HEK293 (cell line): Measurements from ENCODE around the gene NCKAP5L.
A peak's percentile ranks its signal among the peaks of the same experiment; 100 is the strongest.

Experiments used
- GLIS1 ChIP-seq: fragments of 450-650 bp; formaldehyde crosslinking; IDR thresholded peaks from 2 replicates; pipeline ENCODE4 v1.5.1; 2016; ENCODE audit warnings: missing biosample characterization, missing genetic modification characterization
- HOXA7 ChIP-seq: sonication (generic); formaldehyde crosslinking; IDR thresholded peaks from 2 replicates; pipeline ENCODE4 v1.8.1; 2022; ENCODE audit warnings: missing genetic modification reagents, borderline replicate concordance
- IKZF3 ChIP-seq: fragments of 450-650 bp; IDR thresholded peaks from 2 replicates; pipeline ENCODE4 v1.5.0; 2018; ENCODE audit warnings: missing biosample characterization, mild to moderate bottlenecking, missing genetic modification characterization, moderate library complexity
- KLF1 ChIP-seq: fragments of 450-650 bp; formaldehyde crosslinking; IDR thresholded peaks from 2 replicates; pipeline ENCODE4 v1.5.1; 2016; ENCODE audit warnings: missing biosample characterization, missing genetic modification characterization
- KLF10 ChIP-seq: fragments of 450-650 bp; IDR thresholded peaks from 2 replicates; pipeline ENCODE4 v1.5.1; 2018; ENCODE audit warnings: missing biosample characterization, mild to moderate bottlenecking, missing genetic modification characterization
- MZF1 ChIP-seq: fragments of 450-650 bp; formaldehyde crosslinking; IDR thresholded peaks from 2 replicates; pipeline ENCODE4 v1.5.1; 2017; ENCODE audit warnings: missing biosample characterization, missing genetic modification characterization, borderline replicate concordance
- SP3 ChIP-seq: fragments of 450-650 bp; formaldehyde crosslinking; IDR thresholded peaks from 2 replicates; pipeline ENCODE4 v1.5.1; 2016; ENCODE audit warnings: missing biosample characterization, missing genetic modification characterization
- YY2 ChIP-seq: fragments of 450-650 bp; formaldehyde crosslinking; IDR thresholded peaks from 2 replicates; pipeline ENCODE4 v1.5.1; 2016; ENCODE audit warnings: missing biosample characterization, missing genetic modification characterization
- ZBTB20 ChIP-seq: fragments of 450-650 bp; formaldehyde crosslinking; IDR thresholded peaks from 2 replicates; pipeline ENCODE4 v1.5.1; 2016; ENCODE audit warnings: missing biosample characterization, missing genetic modification characterization
- ZBTB48 ChIP-seq: fragments of 450-650 bp; formaldehyde crosslinking; IDR thresholded peaks from 2 replicates; pipeline ENCODE4 v1.5.1; 2016; ENCODE audit warnings: missing biosample characterization, missing genetic modification characterization
- ZFP3 ChIP-seq: fragments of 450-650 bp; formaldehyde crosslinking; IDR thresholded peaks from 2 replicates; pipeline ENCODE4 v1.5.1; 2016; ENCODE audit warnings: low read depth, missing biosample characterization, missing genetic modification characterization
- ZNF10 ChIP-seq: fragments of 450-650 bp; formaldehyde crosslinking; IDR thresholded peaks from 2 replicates; pipeline ENCODE4 v1.5.1; 2017; ENCODE audit warnings: missing biosample characterization, missing genetic modification characterization
- ZNF16 ChIP-seq: fragments of 450-650 bp; formaldehyde crosslinking; IDR thresholded peaks from 2 replicates; pipeline ENCODE4 v1.5.1; 2016; ENCODE audit warnings: low read depth, missing biosample characterization, missing genetic modification characterization
- ZNF324 ChIP-seq: fragments of 450-650 bp; formaldehyde crosslinking; IDR thresholded peaks from 2 replicates; pipeline ENCODE4 v1.5.1; 2016; ENCODE audit warnings: missing biosample characterization, missing genetic modification characterization
- ZNF341 ChIP-seq: fragments of 450-650 bp; formaldehyde crosslinking; IDR thresholded peaks from 2 replicates; pipeline ENCODE4; 2016; ENCODE audit warnings: low read depth, missing biosample characterization, missing genetic modification characterization
- ZNF677 ChIP-seq: fragments of 450-650 bp; IDR thresholded peaks from 2 replicates; pipeline ENCODE4 v1.5.0; 2018; ENCODE audit warnings: missing biosample characterization, mild to moderate bottlenecking, missing genetic modification characterization, moderate library complexity
- ZNF701 ChIP-seq: fragments of 450-650 bp; formaldehyde crosslinking; IDR thresholded peaks from 2 replicates; pipeline ENCODE4 v1.5.1; 2016; ENCODE audit warnings: missing biosample characterization, missing genetic modification characterization
- ZNF776 ChIP-seq: fragments of 450-650 bp; formaldehyde crosslinking; IDR thresholded peaks from 2 replicates; pipeline ENCODE4 v1.5.0; 2017; ENCODE audit warnings: missing biosample characterization, missing genetic modification characterization, borderline replicate concordance
- TF ChIP-seq, protein P1 (sequence below): fragments of 450-650 bp; formaldehyde crosslinking; IDR thresholded peaks from 2 replicates; pipeline ENCODE4 v1.5.1; 2017; ENCODE audit warnings: missing biosample characterization, missing genetic modification characterization
- TF ChIP-seq, protein P2 (sequence below): fragments of 450-650 bp; formaldehyde crosslinking; IDR thresholded peaks from 2 replicates; pipeline ENCODE4 v1.5.1; 2016; ENCODE audit warnings: missing biosample characterization, missing genetic modification characterization
- TF ChIP-seq, protein P3 (sequence below): fragments of 450-650 bp; formaldehyde crosslinking; IDR thresholded peaks from 2 replicates; pipeline ENCODE4; 2016; ENCODE audit warnings: missing biosample characterization, missing genetic modification characterization
- TF ChIP-seq, protein P4 (sequence below): fragments of 450-650 bp; formaldehyde crosslinking; IDR thresholded peaks from 2 replicates; pipeline ENCODE4 v1.5.1; 2016; ENCODE audit warnings: missing biosample characterization, missing genetic modification characterization
- TF ChIP-seq, protein P5 (sequence below): fragments of 450-650 bp; formaldehyde crosslinking; IDR thresholded peaks from 2 replicates; pipeline ENCODE4 v1.5.1; 2016; ENCODE audit warnings: missing biosample characterization, missing genetic modification characterization, low read depth
- TF ChIP-seq, protein P6 (sequence below): fragments of 450-650 bp; formaldehyde crosslinking; optimal IDR thresholded peaks from 2 replicates; pipeline ENCODE3; 2016; ENCODE audit warnings: missing biosample characterization, mild to moderate bottlenecking, missing genetic modification characterization
- TF ChIP-seq, protein P7 (sequence below): sonication (generic); formaldehyde crosslinking; IDR thresholded peaks from 2 replicates; pipeline ENCODE4 v1.8.1; 2022; ENCODE audit warnings: mild to moderate bottlenecking, moderate library complexity, missing genetic modification reagents
- TF ChIP-seq, protein P8 (sequence below): fragments of 450-650 bp; formaldehyde crosslinking; IDR thresholded peaks from 2 replicates; pipeline ENCODE4 v1.5.1; 2016; ENCODE audit warnings: missing biosample characterization, missing genetic modification characterization

The NCKAP5L gene

DNA sequence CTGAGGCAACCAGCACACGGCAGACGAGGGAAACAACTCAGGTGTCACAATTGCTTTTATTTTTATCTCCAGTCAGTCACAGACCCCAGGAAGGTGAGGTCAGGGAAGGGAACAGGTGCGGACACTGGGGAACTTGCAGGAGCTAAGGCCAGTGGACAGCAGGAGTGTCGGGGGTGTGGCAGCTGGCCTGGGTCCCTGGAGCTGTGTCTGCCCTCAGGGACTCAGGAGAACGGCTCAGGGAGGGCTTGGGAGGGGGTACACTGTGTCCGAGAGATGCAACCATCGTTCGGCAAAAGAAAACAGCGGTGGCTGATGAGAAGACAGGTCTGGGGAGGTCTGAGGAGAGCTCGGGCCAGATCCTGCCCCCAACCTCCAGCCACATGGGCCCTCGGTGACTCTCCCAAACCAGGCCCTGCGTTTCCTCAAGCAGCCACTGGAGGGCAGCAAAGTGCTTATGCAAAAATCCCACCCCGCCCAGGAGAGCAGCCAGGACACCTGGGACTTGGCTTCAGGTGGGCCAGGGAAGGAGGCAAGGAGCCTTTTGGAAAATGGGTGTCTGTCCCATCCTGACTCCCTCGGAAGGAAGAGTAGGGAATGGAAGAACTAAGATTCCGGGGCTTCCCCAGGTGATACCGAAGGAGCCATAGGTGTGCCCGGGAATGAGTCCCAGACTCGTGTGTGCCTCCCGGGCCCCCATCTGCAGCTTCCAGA lies 38.8 kb upstream of the NCKAP5L start (continued):
- TF ChIP-seq, protein P1, sequence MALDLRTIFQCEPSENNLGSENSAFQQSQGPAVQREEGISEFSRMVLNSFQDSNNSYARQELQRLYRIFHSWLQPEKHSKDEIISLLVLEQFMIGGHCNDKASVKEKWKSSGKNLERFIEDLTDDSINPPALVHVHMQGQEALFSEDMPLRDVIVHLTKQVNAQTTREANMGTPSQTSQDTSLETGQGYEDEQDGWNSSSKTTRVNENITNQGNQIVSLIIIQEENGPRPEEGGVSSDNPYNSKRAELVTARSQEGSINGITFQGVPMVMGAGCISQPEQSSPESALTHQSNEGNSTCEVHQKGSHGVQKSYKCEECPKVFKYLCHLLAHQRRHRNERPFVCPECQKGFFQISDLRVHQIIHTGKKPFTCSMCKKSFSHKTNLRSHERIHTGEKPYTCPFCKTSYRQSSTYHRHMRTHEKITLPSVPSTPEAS (tag by site-specific recombination): no peak
- TF ChIP-seq SP3 (tag by site-specific recombination): no peak
- TF ChIP-seq YY2 (tag by site-specific recombination): no peak
- peak; percentile 75 for TF ChIP-seq IKZF3 (tag by site-specific recombination)
- TF ChIP-seq, protein P2, sequence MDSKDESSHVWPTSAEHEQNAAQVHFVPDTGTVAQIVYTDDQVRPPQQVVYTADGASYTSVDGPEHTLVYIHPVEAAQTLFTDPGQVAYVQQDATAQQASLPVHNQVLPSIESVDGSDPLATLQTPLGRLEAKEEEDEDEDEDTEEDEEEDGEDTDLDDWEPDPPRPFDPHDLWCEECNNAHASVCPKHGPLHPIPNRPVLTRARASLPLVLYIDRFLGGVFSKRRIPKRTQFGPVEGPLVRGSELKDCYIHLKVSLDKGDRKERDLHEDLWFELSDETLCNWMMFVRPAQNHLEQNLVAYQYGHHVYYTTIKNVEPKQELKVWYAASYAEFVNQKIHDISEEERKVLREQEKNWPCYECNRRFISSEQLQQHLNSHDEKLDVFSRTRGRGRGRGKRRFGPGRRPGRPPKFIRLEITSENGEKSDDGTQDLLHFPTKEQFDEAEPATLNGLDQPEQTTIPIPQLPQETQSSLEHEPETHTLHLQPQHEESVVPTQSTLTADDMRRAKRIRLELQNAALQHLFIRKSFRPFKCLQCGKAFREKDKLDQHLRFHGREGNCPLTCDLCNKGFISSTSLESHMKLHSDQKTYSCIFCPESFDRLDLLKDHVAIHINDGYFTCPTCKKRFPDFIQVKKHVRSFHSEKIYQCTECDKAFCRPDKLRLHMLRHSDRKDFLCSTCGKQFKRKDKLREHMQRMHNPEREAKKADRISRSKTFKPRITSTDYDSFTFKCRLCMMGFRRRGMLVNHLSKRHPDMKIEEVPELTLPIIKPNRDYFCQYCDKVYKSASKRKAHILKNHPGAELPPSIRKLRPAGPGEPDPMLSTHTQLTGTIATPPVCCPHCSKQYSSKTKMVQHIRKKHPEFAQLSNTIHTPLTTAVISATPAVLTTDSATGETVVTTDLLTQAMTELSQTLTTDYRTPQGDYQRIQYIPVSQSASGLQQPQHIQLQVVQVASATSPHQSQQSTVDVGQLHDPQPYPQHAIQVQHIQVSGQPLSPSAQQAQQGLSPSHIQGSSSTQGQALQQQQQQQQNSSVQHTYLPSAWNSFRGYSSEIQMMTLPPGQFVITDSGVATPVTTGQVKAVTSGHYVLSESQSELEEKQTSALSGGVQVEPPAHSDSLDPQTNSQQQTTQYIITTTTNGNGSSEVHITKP (tag by site-specific recombination): no peak
- no peak for TF ChIP-seq KLF1 (tag by site-specific recombination)
- peak; percentile 38; the same call in 1 of the 2 replicates for TF ChIP-seq ZBTB48 (tag by site-specific recombination)
- TF ChIP-seq, protein P3, sequence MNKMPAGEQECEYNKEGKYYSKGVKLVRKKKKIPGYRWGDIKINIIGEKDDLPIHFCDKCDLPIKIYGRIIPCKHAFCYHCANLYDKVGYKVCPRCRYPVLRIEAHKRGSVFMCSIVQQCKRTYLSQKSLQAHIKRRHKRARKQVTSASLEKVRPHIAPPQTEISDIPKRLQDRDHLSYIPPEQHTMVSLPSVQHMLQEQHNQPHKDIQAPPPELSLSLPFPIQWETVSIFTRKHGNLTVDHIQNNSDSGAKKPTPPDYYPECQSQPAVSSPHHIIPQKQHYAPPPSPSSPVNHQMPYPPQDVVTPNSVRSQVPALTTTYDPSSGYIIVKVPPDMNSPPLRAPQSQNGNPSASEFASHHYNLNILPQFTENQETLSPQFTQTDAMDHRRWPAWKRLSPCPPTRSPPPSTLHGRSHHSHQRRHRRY: no peak
- TF ChIP-seq, protein P4, sequence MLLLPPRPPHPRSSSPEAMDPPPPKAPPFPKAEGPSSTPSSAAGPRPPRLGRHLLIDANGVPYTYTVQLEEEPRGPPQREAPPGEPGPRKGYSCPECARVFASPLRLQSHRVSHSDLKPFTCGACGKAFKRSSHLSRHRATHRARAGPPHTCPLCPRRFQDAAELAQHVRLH (tag by site-specific recombination): no peak
- no peak for TF ChIP-seq MZF1 (tag by site-specific recombination)
- TF ChIP-seq ZNF10 (tag by site-specific recombination): no peak
- TF ChIP-seq ZNF701 (tag by site-specific recombination): no peak
- TF ChIP-seq, protein P5, sequence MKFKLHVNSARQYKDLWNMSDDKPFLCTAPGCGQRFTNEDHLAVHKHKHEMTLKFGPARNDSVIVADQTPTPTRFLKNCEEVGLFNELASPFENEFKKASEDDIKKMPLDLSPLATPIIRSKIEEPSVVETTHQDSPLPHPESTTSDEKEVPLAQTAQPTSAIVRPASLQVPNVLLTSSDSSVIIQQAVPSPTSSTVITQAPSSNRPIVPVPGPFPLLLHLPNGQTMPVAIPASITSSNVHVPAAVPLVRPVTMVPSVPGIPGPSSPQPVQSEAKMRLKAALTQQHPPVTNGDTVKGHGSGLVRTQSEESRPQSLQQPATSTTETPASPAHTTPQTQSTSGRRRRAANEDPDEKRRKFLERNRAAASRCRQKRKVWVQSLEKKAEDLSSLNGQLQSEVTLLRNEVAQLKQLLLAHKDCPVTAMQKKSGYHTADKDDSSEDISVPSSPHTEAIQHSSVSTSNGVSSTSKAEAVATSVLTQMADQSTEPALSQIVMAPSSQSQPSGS (tag by site-specific recombination): no peak
- TF ChIP-seq, protein P6, sequence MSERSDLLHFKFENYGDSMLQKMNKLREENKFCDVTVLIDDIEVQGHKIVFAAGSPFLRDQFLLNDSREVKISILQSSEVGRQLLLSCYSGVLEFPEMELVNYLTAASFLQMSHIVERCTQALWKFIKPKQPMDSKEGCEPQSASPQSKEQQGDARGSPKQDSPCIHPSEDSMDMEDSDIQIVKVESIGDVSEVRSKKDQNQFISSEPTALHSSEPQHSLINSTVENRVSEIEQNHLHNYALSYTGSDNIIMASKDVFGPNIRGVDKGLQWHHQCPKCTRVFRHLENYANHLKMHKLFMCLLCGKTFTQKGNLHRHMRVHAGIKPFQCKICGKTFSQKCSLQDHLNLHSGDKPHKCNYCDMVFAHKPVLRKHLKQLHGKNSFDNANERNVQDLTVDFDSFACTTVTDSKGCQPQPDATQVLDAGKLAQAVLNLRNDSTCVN (tag by site-specific recombination): no peak
- TF ChIP-seq ZFP3: no peak
- TF ChIP-seq ZBTB20: no peak
- TF ChIP-seq ZNF776 (tag by site-specific recombination): no peak
- TF ChIP-seq, protein P7, sequence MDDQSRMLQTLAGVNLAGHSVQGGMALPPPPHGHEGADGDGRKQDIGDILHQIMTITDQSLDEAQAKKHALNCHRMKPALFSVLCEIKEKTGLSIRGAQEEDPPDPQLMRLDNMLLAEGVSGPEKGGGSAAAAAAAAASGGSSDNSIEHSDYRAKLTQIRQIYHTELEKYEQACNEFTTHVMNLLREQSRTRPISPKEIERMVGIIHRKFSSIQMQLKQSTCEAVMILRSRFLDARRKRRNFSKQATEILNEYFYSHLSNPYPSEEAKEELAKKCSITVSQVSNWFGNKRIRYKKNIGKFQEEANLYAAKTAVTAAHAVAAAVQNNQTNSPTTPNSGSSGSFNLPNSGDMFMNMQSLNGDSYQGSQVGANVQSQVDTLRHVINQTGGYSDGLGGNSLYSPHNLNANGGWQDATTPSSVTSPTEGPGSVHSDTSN (CRISPR knock-in tag): peak; percentile 28; the same call in 1 of the 2 replicates
- no peak for TF ChIP-seq HOXA7 (CRISPR knock-in tag)
- no peak for TF ChIP-seq ZNF677 (tag by site-specific recombination)
- no peak for TF ChIP-seq ZNF341 (tag by site-specific recombination)
- TF ChIP-seq, protein P8, sequence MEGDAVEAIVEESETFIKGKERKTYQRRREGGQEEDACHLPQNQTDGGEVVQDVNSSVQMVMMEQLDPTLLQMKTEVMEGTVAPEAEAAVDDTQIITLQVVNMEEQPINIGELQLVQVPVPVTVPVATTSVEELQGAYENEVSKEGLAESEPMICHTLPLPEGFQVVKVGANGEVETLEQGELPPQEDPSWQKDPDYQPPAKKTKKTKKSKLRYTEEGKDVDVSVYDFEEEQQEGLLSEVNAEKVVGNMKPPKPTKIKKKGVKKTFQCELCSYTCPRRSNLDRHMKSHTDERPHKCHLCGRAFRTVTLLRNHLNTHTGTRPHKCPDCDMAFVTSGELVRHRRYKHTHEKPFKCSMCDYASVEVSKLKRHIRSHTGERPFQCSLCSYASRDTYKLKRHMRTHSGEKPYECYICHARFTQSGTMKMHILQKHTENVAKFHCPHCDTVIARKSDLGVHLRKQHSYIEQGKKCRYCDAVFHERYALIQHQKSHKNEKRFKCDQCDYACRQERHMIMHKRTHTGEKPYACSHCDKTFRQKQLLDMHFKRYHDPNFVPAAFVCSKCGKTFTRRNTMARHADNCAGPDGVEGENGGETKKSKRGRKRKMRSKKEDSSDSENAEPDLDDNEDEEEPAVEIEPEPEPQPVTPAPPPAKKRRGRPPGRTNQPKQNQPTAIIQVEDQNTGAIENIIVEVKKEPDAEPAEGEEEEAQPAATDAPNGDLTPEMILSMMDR (tag by site-specific recombination): peak; percentile 88
- no peak for TF ChIP-seq KLF10
- TF ChIP-seq GLIS1 (tag by site-specific recombination): peak; percentile 58; the same call in 1 of the 2 replicates
- TF ChIP-seq ZNF324 (tag by site-specific recombination): no peak
- no peak for TF ChIP-seq ZNF16 (tag by site-specific recombination)
